LNCAP (cell line): ENCODE measurements around the gene FGD4.

Source experiments
- TF ChIP-seq, protein P1 (sequence below): fragments of 450-650 bp; IDR thresholded peaks from 2 replicates; pipeline ENCODE4 v1.5.1; 2017; ENCODE audit warnings: mild to moderate bottlenecking

FGD4 gene

DNA sequence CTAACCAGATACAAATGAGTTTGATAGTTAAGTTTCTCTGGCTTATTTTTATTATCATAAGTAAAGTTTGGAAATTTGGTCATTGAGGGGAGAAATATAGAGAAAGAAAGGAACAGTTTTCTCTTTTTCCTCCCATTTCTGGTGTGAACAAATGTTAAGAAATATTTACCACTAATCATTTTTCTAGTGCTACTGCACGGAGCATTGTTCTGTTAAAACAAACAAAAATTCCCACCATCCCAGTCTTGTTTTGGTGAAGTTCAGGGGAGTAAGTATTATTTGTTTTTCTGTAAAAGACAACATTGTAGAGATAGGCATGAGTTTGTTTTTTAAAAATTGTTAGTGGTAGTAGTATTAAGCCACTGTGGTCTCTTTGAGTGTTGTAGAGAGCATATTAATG lies 135.3 kb downstream of the FGD4 start:
- TF ChIP-seq, protein P1, sequence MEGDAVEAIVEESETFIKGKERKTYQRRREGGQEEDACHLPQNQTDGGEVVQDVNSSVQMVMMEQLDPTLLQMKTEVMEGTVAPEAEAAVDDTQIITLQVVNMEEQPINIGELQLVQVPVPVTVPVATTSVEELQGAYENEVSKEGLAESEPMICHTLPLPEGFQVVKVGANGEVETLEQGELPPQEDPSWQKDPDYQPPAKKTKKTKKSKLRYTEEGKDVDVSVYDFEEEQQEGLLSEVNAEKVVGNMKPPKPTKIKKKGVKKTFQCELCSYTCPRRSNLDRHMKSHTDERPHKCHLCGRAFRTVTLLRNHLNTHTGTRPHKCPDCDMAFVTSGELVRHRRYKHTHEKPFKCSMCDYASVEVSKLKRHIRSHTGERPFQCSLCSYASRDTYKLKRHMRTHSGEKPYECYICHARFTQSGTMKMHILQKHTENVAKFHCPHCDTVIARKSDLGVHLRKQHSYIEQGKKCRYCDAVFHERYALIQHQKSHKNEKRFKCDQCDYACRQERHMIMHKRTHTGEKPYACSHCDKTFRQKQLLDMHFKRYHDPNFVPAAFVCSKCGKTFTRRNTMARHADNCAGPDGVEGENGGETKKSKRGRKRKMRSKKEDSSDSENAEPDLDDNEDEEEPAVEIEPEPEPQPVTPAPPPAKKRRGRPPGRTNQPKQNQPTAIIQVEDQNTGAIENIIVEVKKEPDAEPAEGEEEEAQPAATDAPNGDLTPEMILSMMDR = no peak

DNA sequence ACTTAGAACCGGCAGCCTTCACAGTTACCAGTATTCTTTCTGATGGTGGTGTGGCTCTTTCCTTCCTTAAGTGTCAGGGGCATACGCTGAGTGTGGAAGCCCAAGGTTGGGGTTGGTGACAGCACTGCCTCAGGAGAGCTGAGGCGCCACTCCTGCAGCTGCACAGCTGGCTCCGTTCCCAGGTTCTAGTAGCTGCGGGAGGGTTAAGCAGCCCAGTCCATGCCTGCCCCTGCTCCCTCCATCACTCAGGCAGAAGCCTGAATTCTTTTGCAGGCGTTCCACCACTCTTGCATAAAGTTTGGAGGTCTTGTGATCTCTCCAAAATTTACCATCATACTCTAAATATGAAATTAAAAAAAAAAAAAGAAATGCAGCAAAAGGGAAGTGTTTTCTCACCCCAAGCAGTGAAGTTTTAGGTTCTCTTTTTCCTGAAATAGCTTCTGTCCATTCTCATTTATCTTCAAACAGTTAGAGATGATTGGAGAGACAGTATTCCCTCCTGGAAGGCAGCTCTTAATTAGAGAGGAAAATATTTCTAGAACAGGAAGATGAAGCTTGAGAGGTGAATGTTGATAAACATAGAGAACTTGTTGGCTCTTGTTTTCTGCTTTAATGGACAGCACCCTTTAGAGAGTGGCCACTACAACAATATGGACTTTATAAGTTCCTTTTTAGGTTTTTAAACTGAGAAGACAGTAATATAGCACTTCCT lies 136.1 kb downstream of the FGD4 start:
- TF ChIP-seq, protein P1 = no peak

DNA sequence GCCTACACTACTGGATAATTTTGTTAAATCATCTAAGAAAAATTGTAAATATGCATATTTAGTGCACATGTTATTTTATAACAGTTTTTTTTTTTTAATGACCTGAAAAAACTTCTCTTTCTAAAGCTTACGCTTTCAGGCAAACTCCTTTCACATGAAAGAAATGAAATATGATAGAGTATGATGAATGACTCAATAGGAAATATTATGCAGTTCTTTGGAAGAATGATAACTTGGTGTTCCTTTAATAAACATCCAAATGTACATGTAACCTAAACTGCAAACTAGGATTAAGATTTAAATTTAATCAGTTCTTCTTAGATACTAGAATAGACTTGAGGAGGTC lies 136.6 kb downstream of the FGD4 start:
- TF ChIP-seq, protein P1 = no peak

DNA sequence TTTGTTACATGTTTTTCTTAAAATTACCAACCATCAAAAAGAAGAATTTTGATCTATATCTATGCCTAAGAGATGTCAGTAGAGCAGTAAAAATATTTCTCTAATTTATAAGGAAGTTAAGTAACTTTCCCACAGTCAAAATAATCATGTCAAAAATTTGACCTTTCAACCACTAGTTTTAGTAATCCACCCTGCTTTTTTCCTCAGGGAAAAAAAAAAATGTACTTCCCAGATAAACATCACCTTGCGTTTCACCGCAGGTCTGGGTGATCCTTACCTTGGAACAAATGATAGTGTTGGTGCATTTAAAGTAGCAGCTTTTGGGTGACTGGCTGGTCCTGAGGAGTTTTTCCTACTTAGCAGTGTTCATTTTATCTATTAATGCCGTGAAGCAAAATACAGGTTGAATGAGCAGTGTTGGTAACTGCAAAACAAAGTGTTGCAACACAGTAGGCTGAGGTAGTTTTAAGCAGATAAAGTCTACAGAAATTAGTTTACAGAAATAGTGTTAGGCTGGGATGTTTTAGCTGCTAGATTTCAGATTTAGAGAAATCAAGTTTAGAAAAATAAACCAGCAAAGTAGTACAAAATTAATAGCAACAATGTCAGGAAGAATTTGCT lies 142.5 kb downstream of the FGD4 start:
- TF ChIP-seq, protein P1 = no peak

DNA sequence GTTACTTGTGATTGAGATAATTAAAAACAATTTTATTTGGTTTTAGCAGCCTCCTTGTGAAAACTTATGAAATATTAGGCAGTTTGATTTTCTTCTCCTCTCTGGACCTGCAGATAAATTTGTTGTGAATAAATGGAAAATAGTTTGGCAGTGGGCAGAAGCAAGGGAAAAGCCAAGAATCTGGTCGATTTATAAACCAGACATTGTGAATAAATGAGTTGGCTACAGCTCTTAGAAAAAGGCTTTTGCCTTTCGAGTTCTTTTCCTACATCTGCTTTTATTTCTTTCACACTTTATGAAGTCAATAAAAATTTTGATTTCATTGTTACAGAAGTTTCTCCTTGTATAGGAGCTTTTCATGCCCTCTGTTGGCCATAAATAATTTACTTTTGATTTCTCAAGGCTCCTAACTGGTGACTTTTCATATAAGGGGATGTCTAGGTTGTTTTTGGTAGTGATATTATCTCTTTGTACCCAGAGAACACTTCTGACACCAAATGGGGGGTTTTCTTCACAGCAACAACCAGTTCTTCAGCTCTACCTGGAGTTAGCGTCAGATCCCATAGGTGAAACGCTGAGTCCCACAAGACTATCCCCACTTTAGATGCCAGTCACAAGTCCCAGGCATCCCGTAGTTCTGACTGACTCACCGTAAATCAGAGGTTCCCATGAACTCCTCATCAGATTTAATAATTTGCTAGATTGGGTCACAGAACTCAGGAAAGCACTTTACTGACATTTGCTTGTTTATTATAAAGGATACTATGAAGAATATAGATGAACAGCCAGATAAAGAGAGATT lies 143.3 kb downstream of the FGD4 start:
- TF ChIP-seq, protein P1 = no peak

DNA sequence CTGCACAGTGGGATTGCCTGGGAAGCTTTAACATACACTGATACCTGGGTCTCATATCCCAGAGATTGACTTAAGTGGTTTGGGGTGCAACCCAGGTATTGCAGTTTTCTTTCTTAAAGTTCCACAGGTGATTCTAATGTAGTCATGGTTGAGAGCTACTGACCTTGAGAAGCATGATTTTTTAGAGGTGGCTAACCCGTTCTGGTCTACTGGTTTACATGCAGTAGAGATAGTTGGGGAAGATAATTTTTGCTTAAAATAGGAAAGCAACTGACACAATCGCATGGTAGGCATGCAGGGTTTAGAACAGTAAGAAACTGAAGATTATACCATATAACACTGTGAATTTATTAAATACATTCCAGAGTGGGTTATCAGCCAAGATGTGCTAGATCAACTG lies 145.5 kb downstream of the FGD4 start:
- TF ChIP-seq, protein P1 = no peak

DNA sequence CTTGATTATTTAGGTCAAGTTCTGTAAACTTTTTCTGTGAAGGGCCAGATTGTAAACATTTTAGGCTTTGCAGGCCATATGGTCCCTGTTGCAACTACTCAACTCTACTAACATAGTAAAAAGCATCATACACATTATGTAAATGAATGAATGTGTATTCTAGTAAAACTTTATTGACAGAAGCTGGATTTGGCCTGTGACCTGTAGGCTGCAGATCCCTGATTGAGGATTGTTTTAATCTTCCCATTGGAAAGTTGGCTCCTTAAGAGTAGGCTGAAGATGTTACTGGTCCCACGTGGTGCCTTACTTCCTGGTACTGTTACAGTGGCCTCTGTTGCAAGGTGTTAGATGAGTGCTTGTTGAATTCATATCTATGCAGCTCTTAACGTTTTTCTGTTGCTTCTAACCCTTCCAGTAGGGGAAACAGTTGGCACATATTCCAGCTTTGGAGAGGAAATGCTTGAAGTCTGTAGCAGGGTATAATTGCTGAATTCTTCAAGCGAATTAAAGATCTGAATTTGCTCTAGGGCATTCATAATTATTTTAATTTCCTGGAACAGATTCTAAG lies 146.1 kb downstream of the FGD4 start:
- TF ChIP-seq, protein P1 = no peak
